HG03025 (cell line): ENCODE data around the gene C12orf75.
"Not testable (repeated sequence)": the region's sequence is repeated elsewhere in the genome, so short reads cannot be mapped to it uniquely, and the experiment has no call there.

Experiments used
- ATAC-seq: cut with Tn5 transposase; IDR thresholded peaks from one replicate; pipeline ENCODE4 v1.9.1; 2021; ENCODE audit warnings: mild to moderate bottlenecking, moderate library complexity; ENCODE audit not compliant: unreplicated experiment, low FRiP score

Gene C12orf75

GRCh38 chr12:105330283-105330930 lies at the start of gene C12orf75:
Gene C12orf75 (plus strand): TSS chr12:105330691. CDS start chr12:105330892, 201 bp downstream.
- ATAC-seq, result peak; percentile 83

- no peak for ATAC-seq
Observed at GRCh38 chr12:105280966-105281693, 49.4 kb upstream of the C12orf75 start.

- ATAC-seq, result no peak
Observed at GRCh38 chr12:105281694-105282049, 48.8 kb upstream of the C12orf75 start.

- ATAC-seq, result no peak
Observed at GRCh38 chr12:105285378-105285777, 45.1 kb upstream of the C12orf75 start.

- ATAC-seq, result no peak
Observed at GRCh38 chr12:105287408-105287807, 43.1 kb upstream of the C12orf75 start.

GRCh38 chr12:105288311-105288996 lies 42.0 kb upstream of the C12orf75 start:
- no peak for ATAC-seq

GRCh38 chr12:105289114-105289904 lies 41.2 kb upstream of the C12orf75 start:
- no peak for ATAC-seq

GRCh38 chr12:105291531-105291930 lies 39.0 kb upstream of the C12orf75 start:
- no peak for ATAC-seq

- no peak for ATAC-seq
Observed at GRCh38 chr12:105292705-105293104, 37.8 kb upstream of the C12orf75 start.

GRCh38 chr12:105293187-105293586 lies 37.3 kb upstream of the C12orf75 start:
- no peak for ATAC-seq

- ATAC-seq, result no peak
Observed at GRCh38 chr12:105294161-105294560, 36.3 kb upstream of the C12orf75 start.

GRCh38 chr12:105294886-105295479 lies 35.5 kb upstream of the C12orf75 start:
- no peak for ATAC-seq

GRCh38 chr12:105296116-105297089 lies 34.1 kb upstream of the C12orf75 start:
- no peak for ATAC-seq

GRCh38 chr12:105300883-105301282 lies 29.6 kb upstream of the C12orf75 start:
- no peak for ATAC-seq

- ATAC-seq, result no peak
Observed at GRCh38 chr12:105301696-105302095, 28.8 kb upstream of the C12orf75 start.

GRCh38 chr12:105302986-105303385 lies 27.5 kb upstream of the C12orf75 start:
- ATAC-seq, result not testable (repeated sequence)

- not testable (repeated sequence) for ATAC-seq
Observed at GRCh38 chr12:105304626-105305025, 25.9 kb upstream of the C12orf75 start.

GRCh38 chr12:105307601-105308314 lies 22.7 kb upstream of the C12orf75 start:
- ATAC-seq, result not testable (repeated sequence)

GRCh38 chr12:105308839-105309238 lies 21.7 kb upstream of the C12orf75 start:
- ATAC-seq, result not testable (repeated sequence)
